GM12864 (cell line): Measurements from ENCODE around the gene UNKL.

ENCODE experiments used
- DNase-seq: peaks from one replicate; pipeline ENCODE4 v3.0.0-alpha.2; 2011; ENCODE audit warnings: low read depth
- H3K4me3 ChIP-seq: 2 replicates; pipeline ENCODE4 v1.5.1; 2011; ENCODE audit warnings: mild to moderate bottlenecking, low read depth, low read length, control low read depth
- CTCF ChIP-seq: IDR thresholded peaks from 2 replicates; pipeline ENCODE4 v1.5.1; 2011; ENCODE audit warnings: low read depth, mild to moderate bottlenecking, moderate library complexity, low read length, control low read depth, inconsistent platforms; ENCODE audit errors: missing control alignments

Gene UNKL

GRCh38 chr16:1346422-1347285, 67.8 kb downstream of the UNKL start:
- DNase-seq: no peak
- TF ChIP-seq CTCF: no peak
- H3K4me3 ChIP-seq: no peak overlapping the region

- no peak for DNase-seq
- TF ChIP-seq CTCF: no peak
- no peak overlapping the region for H3K4me3 ChIP-seq
Measured at GRCh38 chr16:1345651-1346421, 68.7 kb downstream of the UNKL start.

- no peak for DNase-seq
- TF ChIP-seq CTCF: no peak
- H3K4me3 ChIP-seq: no peak overlapping the region
Measured at GRCh38 chr16:1345087-1345486, 69.4 kb downstream of the UNKL start.

GRCh38 chr16:1344499-1344898, 70.0 kb downstream of the UNKL start:
- TF ChIP-seq CTCF: no peak
- H3K4me3 ChIP-seq: no peak overlapping the region

GRCh38 chr16:1343428-1344242, 70.9 kb downstream of the UNKL start:
- no peak overlapping the region for H3K4me3 ChIP-seq
- TF ChIP-seq CTCF: no peak
- no peak for DNase-seq

More at GRCh38 chr16:1344499-1344898, 70.0 kb downstream of the UNKL start:
- DNase-seq: no peak

GRCh38 chr16:1342526-1343427, 71.7 kb downstream of the UNKL start:
- no peak for TF ChIP-seq CTCF
- peak overlapping the region; percentile 33; the same call in 1 of the 2 replicates for H3K4me3 ChIP-seq
- peak; percentile 90 for DNase-seq
